Liver (tissue), 9 donors: ENCODE results near the gene EN1. TPM values are rescaled to one million over a fixed set of nuclear protein-coding genes. Genes with fewer than 3 reads are reported as not detected.

Experiments
- DNase-seq: peaks from one replicate; pipeline ENCODE4 v3.0.0-alpha.2; 2017; ENCODE audit warnings: low spot score
- H3K27ac ChIP-seq, 2 donors: one replicate each; pipeline ENCODE4 v1.7.0; 2013; ENCODE audit warnings: inconsistent platforms in 2 of 2, low read length in 2 of 2, control low read depth in 1 of 2, low read depth in 1 of 2, mild to moderate bottlenecking in 1 of 2
- H3K27me3 ChIP-seq, 4 donors: one replicate each; pipeline versions ENCODE4 v1.6.1 to v1.7.0; 2013; ENCODE audit warnings: low read length in 3 of 4, inconsistent platforms in 1 of 4, mild to moderate bottlenecking in 1 of 4, moderate library complexity in 1 of 4; ENCODE audit not compliant: control insufficient read depth in 4 of 4, insufficient read depth in 4 of 4
- H3K36me3 ChIP-seq, 4 donors: one replicate each; pipeline versions ENCODE4 v1.6.1 to v1.7.0; 2013; ENCODE audit warnings: low read length in 3 of 4, mild to moderate bottlenecking in 3 of 4, low read depth in 1 of 4, moderate library complexity in 1 of 4; ENCODE audit not compliant: control insufficient read depth in 4 of 4, insufficient read depth in 3 of 4
- H3K4me1 ChIP-seq, 4 donors: one replicate each; pipeline versions ENCODE4 v1.6.1 to v1.7.0; 2013; ENCODE audit warnings: low read length in 3 of 4, mild to moderate bottlenecking in 3 of 4, moderate library complexity in 1 of 4; ENCODE audit not compliant: control insufficient read depth in 4 of 4, insufficient read depth in 4 of 4
- H3K4me3 ChIP-seq, 3 donors: one replicate each; pipeline versions ENCODE4 v1.6.1 to v1.7.0; 2013; ENCODE audit warnings: low read length in 3 of 3, control low read depth in 1 of 3, low read depth in 1 of 3, mild to moderate bottlenecking in 1 of 3
- H3K9ac ChIP-seq, 2 donors: one replicate each; pipeline ENCODE4 v1.7.0; 2013; ENCODE audit warnings: low read length in 2 of 2, mild to moderate bottlenecking in 2 of 2, moderate library complexity in 2 of 2, control low read depth in 1 of 2, low read depth in 1 of 2
- H3K9me3 ChIP-seq, 4 donors: one replicate each; pipeline versions ENCODE4 v1.6.1 to v1.7.0; 2013; ENCODE audit warnings: low read length in 3 of 4; ENCODE audit not compliant: control insufficient read depth in 4 of 4
- EGR1 ChIP-seq, 2 donors: IDR thresholded peaks; 2 replicates each; pipeline ENCODE4 v1.6.1; 2016 to 2018; ENCODE audit warnings: antibody characterized with exemption in 2 of 2, low read depth in 2 of 2
- FOXA1 ChIP-seq: IDR thresholded peaks from 2 replicates; pipeline ENCODE4 v1.6.1; 2016; ENCODE audit warnings: antibody characterized with exemption
- FOXA2 ChIP-seq: IDR thresholded peaks from 2 replicates; pipeline ENCODE4 v1.6.1; 2016; ENCODE audit warnings: antibody characterized with exemption
- GABPA ChIP-seq, 2 donors: IDR thresholded peaks in 1 of 2; conservative IDR thresholded peaks in 1 of 2; 2 replicates each; pipeline ENCODE4 v1.6.1; 2016; ENCODE audit warnings: antibody characterized with exemption in 2 of 2, mild to moderate bottlenecking in 1 of 2, moderate library complexity in 1 of 2
- HNF4A ChIP-seq, 2 donors: conservative IDR thresholded peaks; 2 replicates each; pipeline ENCODE4 v1.6.1; 2016; ENCODE audit warnings: antibody characterized with exemption in 2 of 2, mild to moderate bottlenecking in 2 of 2
- HNF4G ChIP-seq: IDR thresholded peaks from 2 replicates; pipeline ENCODE4 v1.6.1; 2016; ENCODE audit warnings: antibody characterized with exemption
- JUND ChIP-seq, 2 donors: IDR thresholded peaks; 2 replicates each; pipeline ENCODE4 v1.6.1; 2016; ENCODE audit warnings: antibody characterized with exemption in 2 of 2
- NR2F2 ChIP-seq: IDR thresholded peaks from 2 replicates; pipeline ENCODE4 v1.6.1; 2016; ENCODE audit warnings: antibody characterized with exemption
- RAD21 ChIP-seq, 2 donors: IDR thresholded peaks; 2 replicates each; pipeline ENCODE4 v1.6.1; 2016; ENCODE audit warnings: antibody characterized with exemption in 2 of 2, mild to moderate bottlenecking in 2 of 2
- RXRA ChIP-seq, 2 donors: IDR thresholded peaks; 2 replicates each; pipeline ENCODE4 v1.6.1; 2017 to 2018; ENCODE audit warnings: antibody characterized with exemption in 2 of 2, mild to moderate bottlenecking in 1 of 2
- SP1 ChIP-seq: IDR thresholded peaks from 2 replicates; pipeline ENCODE4 v1.6.1; 2018; ENCODE audit warnings: antibody characterized with exemption, mild to moderate bottlenecking
- TAF1 ChIP-seq: conservative IDR thresholded peaks from 2 replicates; pipeline ENCODE4 v1.6.1; 2016; ENCODE audit warnings: antibody characterized with exemption, mild to moderate bottlenecking
- YY1 ChIP-seq: IDR thresholded peaks from 2 replicates; pipeline ENCODE4 v1.6.1; 2016; ENCODE audit warnings: antibody characterized with exemption, mild to moderate bottlenecking
- WGBS: extraction: QIAGEN DNeasy Blood & Tissue Kit; methylation state at CpG from one replicate; pipeline ENCODE4 v1.1.7; 2013; 5-methylcytosine and 5-hydroxymethylcytosine counted together
- polyA plus RNA-seq, 2 donors: library from polyadenylated mRNA; stranded (reverse) in 1 of 2; unstranded in 1 of 2; fragments of 200-250 nt in 1 of 2; fragments of >200 nt in 1 of 2; fragmentation: Nextera tagmentation in 1 of 2; extraction: Ambion mirVana in 1 of 2; gene quantifications; one replicate each; pipeline versions ENCODE4 v1.2.1 to v1.2.3, GENCODE V29; 2013 to 2015
- total RNA-seq, 2 donors: library from RNA; depleted of rRNA; stranded (reverse); fragments of >200 nt; gene quantifications; one replicate each; pipeline ENCODE4 v1.2.3, GENCODE V29; 2014
- TF ChIP-seq, protein P1 (sequence below): IDR thresholded peaks from 2 replicates; pipeline ENCODE4 v1.6.1; 2016; ENCODE audit warnings: antibody characterized with exemption
- TF ChIP-seq, protein P2 (sequence below): IDR thresholded peaks from 2 replicates; pipeline ENCODE4 v1.6.1; 2016; ENCODE audit warnings: antibody characterized with exemption
- TF ChIP-seq, protein P3 (sequence below): IDR thresholded peaks from 2 replicates; pipeline ENCODE4 v1.6.1; 2016; ENCODE audit warnings: antibody characterized with exemption
- TF ChIP-seq, protein P4 (sequence below): fragments of 150-350 bp; IDR thresholded peaks from 2 replicates; pipeline ENCODE4 v1.5.1; 2017; ENCODE audit warnings: improper control_type of control experiment, low read depth, low read length; ENCODE audit not compliant: missing input control
- TF ChIP-seq, protein P5 (sequence below): IDR thresholded peaks from 2 replicates; pipeline ENCODE4 v1.6.1; 2016; ENCODE audit warnings: antibody characterized with exemption, mild to moderate bottlenecking
- donor health status: healthy.
- donor health status: healthy.
- donor health status: healthy.
- donor health status: healthy.
- donor health status: healthy.

The EN1 gene
- total and polyA plus RNA-seq, 4 donors = not detected

DNA sequence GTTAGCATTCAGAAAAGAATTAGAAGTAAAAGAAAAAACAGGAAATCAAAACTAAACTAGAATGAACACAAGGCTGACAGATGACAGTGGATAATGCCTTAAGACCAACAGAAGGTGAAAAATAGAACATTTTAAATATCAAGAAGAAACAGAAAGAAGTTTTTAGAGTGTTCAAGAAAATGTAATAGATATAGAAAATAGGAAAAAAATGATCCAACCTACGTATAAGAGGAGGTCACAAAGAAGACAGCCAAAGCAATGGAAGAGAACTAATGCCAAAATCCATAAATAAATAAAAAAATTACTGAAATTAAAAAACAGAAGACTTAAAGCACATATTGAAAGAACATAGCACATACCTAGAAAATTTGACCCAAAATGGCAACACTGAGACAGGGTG, 42.5 kb upstream of the EN1 start:
- TF ChIP-seq, protein P1, sequence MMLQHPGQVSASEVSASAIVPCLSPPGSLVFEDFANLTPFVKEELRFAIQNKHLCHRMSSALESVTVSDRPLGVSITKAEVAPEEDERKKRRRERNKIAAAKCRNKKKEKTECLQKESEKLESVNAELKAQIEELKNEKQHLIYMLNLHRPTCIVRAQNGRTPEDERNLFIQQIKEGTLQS = no peak
- TF ChIP-seq, protein P2, sequence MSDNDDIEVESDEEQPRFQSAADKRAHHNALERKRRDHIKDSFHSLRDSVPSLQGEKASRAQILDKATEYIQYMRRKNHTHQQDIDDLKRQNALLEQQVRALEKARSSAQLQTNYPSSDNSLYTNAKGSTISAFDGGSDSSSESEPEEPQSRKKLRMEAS = no peak
- no peak for TF ChIP-seq GABPA (IDR thresholded peaks at IDR 0.05 in 1 of 2, conservative IDR thresholded peaks at IDR 0.05 in 1 of 2)
- TF ChIP-seq, protein P3, sequence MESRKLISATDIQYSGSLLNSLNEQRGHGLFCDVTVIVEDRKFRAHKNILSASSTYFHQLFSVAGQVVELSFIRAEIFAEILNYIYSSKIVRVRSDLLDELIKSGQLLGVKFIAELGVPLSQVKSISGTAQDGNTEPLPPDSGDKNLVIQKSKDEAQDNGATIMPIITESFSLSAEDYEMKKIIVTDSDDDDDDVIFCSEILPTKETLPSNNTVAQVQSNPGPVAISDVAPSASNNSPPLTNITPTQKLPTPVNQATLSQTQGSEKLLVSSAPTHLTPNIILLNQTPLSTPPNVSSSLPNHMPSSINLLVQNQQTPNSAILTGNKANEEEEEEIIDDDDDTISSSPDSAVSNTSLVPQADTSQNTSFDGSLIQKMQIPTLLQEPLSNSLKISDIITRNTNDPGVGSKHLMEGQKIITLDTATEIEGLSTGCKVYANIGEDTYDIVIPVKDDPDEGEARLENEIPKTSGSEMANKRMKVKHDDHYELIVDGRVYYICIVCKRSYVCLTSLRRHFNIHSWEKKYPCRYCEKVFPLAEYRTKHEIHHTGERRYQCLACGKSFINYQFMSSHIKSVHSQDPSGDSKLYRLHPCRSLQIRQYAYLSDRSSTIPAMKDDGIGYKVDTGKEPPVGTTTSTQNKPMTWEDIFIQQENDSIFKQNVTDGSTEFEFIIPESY = no peak
- no peak for TF ChIP-seq FOXA2
- no peak for TF ChIP-seq NR2F2
- TF ChIP-seq HNF4G = no peak
- TF ChIP-seq YY1 = no peak
- TF ChIP-seq, protein P4, sequence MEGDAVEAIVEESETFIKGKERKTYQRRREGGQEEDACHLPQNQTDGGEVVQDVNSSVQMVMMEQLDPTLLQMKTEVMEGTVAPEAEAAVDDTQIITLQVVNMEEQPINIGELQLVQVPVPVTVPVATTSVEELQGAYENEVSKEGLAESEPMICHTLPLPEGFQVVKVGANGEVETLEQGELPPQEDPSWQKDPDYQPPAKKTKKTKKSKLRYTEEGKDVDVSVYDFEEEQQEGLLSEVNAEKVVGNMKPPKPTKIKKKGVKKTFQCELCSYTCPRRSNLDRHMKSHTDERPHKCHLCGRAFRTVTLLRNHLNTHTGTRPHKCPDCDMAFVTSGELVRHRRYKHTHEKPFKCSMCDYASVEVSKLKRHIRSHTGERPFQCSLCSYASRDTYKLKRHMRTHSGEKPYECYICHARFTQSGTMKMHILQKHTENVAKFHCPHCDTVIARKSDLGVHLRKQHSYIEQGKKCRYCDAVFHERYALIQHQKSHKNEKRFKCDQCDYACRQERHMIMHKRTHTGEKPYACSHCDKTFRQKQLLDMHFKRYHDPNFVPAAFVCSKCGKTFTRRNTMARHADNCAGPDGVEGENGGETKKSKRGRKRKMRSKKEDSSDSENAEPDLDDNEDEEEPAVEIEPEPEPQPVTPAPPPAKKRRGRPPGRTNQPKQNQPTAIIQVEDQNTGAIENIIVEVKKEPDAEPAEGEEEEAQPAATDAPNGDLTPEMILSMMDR = no peak
- TF ChIP-seq SP1 = no peak
- TF ChIP-seq TAF1 = no peak
- TF ChIP-seq, protein P5, sequence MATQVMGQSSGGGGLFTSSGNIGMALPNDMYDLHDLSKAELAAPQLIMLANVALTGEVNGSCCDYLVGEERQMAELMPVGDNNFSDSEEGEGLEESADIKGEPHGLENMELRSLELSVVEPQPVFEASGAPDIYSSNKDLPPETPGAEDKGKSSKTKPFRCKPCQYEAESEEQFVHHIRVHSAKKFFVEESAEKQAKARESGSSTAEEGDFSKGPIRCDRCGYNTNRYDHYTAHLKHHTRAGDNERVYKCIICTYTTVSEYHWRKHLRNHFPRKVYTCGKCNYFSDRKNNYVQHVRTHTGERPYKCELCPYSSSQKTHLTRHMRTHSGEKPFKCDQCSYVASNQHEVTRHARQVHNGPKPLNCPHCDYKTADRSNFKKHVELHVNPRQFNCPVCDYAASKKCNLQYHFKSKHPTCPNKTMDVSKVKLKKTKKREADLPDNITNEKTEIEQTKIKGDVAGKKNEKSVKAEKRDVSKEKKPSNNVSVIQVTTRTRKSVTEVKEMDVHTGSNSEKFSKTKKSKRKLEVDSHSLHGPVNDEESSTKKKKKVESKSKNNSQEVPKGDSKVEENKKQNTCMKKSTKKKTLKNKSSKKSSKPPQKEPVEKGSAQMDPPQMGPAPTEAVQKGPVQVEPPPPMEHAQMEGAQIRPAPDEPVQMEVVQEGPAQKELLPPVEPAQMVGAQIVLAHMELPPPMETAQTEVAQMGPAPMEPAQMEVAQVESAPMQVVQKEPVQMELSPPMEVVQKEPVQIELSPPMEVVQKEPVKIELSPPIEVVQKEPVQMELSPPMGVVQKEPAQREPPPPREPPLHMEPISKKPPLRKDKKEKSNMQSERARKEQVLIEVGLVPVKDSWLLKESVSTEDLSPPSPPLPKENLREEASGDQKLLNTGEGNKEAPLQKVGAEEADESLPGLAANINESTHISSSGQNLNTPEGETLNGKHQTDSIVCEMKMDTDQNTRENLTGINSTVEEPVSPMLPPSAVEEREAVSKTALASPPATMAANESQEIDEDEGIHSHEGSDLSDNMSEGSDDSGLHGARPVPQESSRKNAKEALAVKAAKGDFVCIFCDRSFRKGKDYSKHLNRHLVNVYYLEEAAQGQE = no peak
- TF ChIP-seq RAD21 (IDR thresholded peaks at IDR 0.05) = no peak
- TF ChIP-seq JUND (IDR thresholded peaks at IDR 0.05) = no peak
- no peak for TF ChIP-seq FOXA1
- Histone ChIP-seq H3K9me3 (peaks cover 0 to 18% (median 2%) of the 10 kb centered on the region in 4 donors), H3K4me3 (no peak overlapping the region), H3K27me3 (no peaks in the 10 kb centered on the region), H3K4me1 (no peaks in the 10 kb centered on the region), H3K27ac (no peak overlapping the region), H3K36me3 (no peaks in the 10 kb centered on the region), H3K9ac (no peak overlapping the region)
- 66% methylated on average over 1 of the region's 1 CpG for WGBS
- DNase-seq = no peak

DNA sequence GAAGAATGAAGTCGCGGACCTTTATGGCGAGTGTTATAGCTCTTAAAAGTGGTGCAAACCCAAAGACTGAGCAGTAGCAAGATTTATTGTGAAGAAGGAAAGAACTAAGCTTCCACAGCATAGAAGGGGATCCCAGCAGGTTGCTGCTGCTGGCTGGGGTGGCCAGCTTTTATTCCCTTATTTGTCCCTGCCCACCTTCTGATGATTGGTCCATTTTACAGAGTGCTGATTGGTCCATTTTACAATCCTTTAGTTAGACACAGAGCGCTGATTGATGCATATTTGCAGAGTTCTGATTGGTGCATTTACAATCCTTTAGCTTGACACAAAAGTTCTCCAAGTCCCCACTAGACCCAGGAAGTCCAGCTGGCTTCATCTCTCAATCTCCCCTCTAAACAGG, 36.3 kb upstream of the EN1 start:
- Histone ChIP-seq H3K27me3 (no peaks in the 10 kb centered on the region), H3K36me3 (no peaks in the 10 kb centered on the region), H3K27ac (no peak overlapping the region), H3K9ac (no peak overlapping the region), H3K4me3 (no peak overlapping the region), H3K9me3 (no peaks in the 10 kb centered on the region), H3K4me1 (peaks cover 0 to 6% (median 0%) of the 10 kb centered on the region in 4 donors)
- DNase-seq = no peak
- TF ChIP-seq HNF4G (no peak), TAF1 (no peak), JUND (IDR thresholded peaks at IDR 0.05) (no peak), NR2F2 (no peak), HNF4A (conservative IDR thresholded peaks at IDR 0.05) (no peak), RXRA (IDR thresholded peaks at IDR 0.05) (no peak), SP1 (no peak), RAD21 (IDR thresholded peaks at IDR 0.05) (no peak), FOXA2 (no peak), EGR1 (IDR thresholded peaks at IDR 0.05; ENCODE audit: low read depth in 2 of 2) (no peak)
- TF ChIP-seq, protein P5 = no peak
- TF ChIP-seq, protein P3 = no peak
- TF ChIP-seq, protein P2 = no peak
- WGBS = 77% methylated on average over 4 of the region's 4 CpGs
